GM12874 (cell line): ENCODE data around the gene ATP4B.

Experiments used
- CTCF ChIP-seq: IDR thresholded peaks from 2 replicates; pipeline ENCODE4 v1.5.1; 2011; ENCODE audit warnings: low read depth, mild to moderate bottlenecking, control low read depth, low read length, moderate library complexity; ENCODE audit not compliant: insufficient read depth

ATP4B gene

DNA sequence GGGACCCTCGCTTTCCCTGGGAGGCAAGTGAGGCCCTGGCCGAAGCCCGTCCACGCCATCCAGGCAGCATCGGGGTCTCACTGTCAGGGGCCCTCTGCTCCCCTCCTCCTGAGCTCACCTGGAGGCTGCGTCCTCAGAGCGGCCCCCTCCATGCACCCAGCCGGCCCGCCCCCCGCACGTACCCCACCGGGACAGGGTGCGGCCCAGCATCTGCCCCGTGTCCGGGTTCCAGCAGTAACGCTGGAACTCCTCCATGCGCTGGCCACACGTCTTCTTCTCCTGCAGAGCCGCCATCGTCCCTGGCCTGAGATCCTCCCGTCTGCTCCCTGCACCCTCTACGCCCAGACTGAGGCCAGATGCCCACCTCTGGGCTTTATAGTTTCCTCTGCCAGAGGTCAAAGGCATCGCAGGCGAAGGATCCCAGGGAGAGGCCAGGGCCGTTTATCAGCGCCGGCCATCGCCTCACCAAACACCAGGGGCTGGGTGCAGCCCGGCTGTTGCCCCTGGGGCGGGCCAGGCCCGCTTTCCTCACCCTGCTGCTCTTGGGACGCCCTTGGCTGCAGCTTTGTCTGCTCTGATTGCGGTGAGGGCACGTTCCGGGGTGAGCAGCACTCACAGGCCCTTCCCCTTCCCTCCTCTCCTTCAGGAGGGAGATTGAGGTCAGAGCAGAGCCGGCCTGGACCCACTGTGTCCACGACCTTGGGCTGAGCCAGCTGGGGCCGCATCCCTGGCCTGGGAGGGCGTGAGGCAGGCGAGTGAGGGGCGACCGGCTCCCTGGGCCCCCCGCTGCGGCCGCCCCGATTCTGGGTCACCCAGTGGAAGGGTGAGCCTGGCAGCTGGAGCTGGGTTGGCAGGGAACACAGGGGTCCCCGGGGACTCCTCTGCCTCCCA is at the start of gene ATP4B:
Gene ATP4B (minus strand): TSS at position 348 of the 891 bp plus-strand sequence. CDS start 54 bp downstream, at position 294.
- no peak for TF ChIP-seq CTCF

DNA sequence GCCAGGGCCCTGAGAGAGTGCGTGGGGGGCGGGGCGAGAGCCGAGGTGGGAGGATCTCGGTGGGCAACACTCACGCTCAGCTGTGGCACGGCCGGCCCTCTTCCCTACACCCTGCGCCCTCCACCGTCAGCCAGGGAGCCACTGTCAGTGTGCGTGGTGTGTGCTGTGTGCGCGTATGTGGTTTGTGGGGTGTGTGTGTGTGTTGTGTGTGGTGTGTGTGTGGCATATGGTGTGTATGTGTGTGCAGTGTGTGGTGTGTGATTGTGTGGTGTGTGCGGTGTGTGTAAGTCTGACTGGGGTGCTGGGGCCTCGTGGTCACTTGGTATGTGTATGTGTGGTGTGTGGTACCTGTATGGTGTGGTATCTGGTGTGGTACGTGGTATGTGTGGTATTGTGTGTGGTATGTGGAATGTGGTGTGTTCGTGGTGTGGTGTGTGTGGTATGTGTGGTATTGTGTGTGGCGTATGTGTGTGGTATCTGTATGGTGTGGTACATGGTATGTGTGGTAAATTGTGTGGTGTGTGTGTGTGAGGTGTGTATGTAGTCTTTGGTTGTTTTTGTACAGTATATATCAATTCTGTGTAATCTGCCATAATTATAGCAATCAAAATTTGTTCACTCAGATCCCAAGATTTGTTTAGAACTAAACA is 14.1 kb upstream of the ATP4B start:
- no peak for TF ChIP-seq CTCF

- no peak for TF ChIP-seq CTCF
Measured at GRCh38 chr13:113671066-113672001, 13.3 kb upstream of the ATP4B start.

- TF ChIP-seq CTCF = no peak
Measured at GRCh38 chr13:113670541-113670940, 12.5 kb upstream of the ATP4B start.

DNA sequence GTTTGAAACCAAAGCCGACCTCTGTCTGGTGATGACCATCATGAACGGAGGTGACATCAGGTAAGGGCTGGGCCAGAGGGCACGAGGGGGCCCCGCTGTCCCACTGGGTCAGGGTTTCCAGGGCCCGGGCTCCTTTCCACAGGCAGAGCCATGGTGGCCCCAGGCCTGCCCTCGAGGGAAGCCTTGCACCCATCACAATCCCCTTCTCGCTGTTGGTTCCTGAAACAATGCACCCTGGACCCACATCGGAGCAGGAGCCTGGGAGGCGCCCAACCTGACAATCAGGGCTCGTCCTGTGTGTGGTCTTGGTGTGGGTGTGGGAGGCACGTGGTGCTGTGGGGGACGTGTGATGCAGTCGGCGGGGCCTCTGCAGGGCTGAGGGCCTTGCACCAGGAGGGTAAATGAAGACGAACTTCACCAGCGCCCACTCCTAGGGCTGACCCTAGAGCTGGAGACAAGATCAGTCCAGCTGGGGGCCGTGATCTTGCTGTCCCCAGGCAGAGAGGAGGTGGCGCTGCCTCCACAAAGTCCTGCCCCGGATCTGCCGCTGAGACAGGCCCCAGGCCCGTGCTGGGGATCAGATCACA is 11.8 kb upstream of the ATP4B start:
- TF ChIP-seq CTCF = no peak

GRCh38 chr13:113669231-113669754 is 11.3 kb upstream of the ATP4B start:
- TF ChIP-seq CTCF = no peak
